ENCODE results near the gene CRYBG3.

- TF ChIP-seq CTCF (IDR thresholded peaks at IDR 0.05; ENCODE audit: borderline replicate concordance, extremely low read depth, low read length, poor library complexity, severe bottlenecking) (no peak), EZH2 (IDR thresholded peaks at IDR 0.05; ENCODE audit: borderline replicate concordance, low read depth, low read length, severe bottlenecking) (no peak)
Observed at GRCh38 chr3:97948351-97949109, 126.7 kb downstream of the CRYBG3 start.
